AG08396 (cell line): ENCODE results near the gene AADACL3.
"Not testable (repeated sequence)": the region's sequence is repeated elsewhere in the genome, so short reads cannot be mapped to it uniquely, and the experiment has no call there.

Experiments used
- DNase-seq: peaks from one replicate; pipeline ENCODE4 v3.0.0; 2012; ENCODE audit warnings: low spot score, mixed read lengths

AADACL3 gene, protein sequence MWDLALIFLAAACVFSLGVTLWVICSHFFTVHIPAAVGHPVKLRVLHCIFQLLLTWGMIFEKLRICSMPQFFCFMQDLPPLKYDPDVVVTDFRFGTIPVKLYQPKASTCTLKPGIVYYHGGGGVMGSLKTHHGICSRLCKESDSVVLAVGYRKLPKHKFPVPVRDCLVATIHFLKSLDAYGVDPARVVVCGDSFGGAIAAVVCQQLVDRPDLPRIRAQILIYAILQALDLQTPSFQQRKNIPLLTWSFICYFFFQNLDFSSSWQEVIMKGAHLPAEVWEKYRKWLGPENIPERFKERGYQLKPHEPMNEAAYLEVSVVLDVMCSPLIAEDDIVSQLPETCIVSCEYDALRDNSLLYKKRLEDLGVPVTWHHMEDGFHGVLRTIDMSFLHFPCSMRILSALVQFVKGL

GRCh38 chr1:12715896-12716437 lies at the start of gene AADACL3:
AADACL3 (plus strand) TSS chr1:12716110; CDS start chr1:12716177, 67 bp downstream.
- DNase-seq = no peak

DNA sequence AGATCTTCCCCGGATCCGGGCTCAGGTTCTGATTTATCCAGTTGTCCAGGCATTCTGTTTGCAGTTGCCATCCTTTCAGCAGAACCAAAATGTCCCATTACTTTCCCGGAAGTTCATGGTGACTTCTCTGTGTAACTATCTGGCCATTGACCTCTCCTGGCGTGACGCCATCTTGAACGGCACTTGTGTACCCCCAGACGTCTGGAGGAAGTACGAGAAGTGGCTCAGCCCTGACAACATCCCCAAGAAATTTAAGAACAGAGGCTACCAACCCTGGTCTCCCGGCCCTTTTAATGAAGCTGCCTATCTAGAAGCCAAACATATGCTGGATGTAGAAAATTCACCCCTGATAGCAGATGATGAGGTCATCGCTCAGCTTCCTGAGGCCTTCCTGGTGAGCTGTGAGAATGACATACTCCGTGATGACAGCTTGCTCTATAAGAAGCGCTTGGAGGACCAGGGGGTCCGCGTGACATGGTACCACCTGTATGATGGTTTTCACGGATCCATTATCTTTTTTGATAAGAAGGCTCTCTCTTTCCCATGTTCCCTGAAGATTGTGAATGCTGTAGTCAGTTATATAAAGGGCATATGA lies 49.7 kb upstream of the AADACL3 start:
- no peak for DNase-seq

DNA sequence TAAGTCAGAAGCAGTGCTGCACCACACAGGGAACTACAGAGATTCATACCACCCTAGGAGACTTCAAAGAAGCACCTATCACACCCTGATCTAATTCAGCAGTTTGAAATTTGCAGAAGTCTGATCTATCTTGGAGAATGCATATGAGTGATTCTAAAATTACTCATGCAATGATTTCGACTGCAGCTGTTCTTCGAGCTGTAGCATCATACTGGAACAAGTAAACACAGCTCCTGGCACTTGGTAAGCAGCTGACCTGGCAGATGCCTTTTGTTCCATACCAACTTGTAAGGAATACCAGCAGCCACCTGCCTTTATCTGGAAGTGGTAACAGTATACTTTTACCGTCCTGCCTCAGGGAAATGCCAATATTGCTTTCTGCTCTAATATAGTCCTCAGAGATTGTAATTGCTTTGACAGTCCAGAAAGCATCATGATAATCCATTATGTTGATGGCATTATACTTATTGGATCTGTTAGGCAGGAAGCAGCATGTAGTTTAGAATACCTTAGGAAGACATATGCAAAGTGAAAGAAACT lies 46.3 kb upstream of the AADACL3 start:
- DNase-seq = no peak

GRCh38 chr1:12674358-12674757 lies 41.6 kb upstream of the AADACL3 start:
- DNase-seq = no peak

GRCh38 chr1:12676122-12676521 lies 39.8 kb upstream of the AADACL3 start:
- not testable (repeated sequence) for DNase-seq

GRCh38 chr1:12677565-12677964 lies 38.3 kb upstream of the AADACL3 start:
- DNase-seq = no peak

GRCh38 chr1:12678350-12678749 lies 37.6 kb upstream of the AADACL3 start:
- no peak for DNase-seq

DNA sequence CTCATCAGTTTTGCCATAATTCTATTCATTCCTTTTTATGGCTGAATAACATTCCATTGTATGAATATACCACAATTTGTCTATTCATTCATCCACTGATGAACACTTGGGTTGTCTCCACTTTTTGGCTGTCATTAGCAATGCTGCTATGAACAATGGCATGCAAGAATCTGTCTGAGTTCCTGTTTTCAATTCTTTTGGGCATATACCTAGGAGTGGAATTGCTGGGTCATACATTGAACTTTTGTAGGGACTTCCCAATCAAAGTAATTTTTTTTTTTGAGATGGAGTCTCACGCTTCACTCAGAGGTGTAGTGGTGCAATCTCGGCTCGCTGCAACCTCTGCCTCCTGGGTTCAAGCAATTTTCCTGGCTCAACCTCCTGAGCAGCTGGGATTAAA lies 37.1 kb upstream of the AADACL3 start:
- no peak for DNase-seq

DNA sequence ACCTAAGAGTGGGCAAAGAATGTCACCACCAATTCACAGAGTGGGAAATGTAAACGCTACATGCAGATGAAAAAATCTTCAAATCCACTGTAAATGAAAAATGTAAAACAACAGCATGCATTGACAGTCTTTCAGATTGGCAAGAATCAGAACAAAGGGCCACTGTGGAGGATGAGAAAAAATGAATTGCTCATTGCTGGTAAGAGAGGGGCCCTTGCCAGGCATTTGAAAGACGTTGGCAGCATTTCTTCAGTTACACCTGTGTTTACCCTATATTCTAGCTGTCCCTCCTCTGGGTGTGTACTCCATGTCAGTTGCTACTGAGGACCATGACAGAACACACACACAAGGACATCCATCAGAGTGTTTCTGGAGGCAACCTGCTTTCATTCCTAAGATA lies 25.8 kb upstream of the AADACL3 start:
- DNase-seq = no peak

GRCh38 chr1:12692967-12693782 lies 22.7 kb upstream of the AADACL3 start:
- no peak for DNase-seq

DNA sequence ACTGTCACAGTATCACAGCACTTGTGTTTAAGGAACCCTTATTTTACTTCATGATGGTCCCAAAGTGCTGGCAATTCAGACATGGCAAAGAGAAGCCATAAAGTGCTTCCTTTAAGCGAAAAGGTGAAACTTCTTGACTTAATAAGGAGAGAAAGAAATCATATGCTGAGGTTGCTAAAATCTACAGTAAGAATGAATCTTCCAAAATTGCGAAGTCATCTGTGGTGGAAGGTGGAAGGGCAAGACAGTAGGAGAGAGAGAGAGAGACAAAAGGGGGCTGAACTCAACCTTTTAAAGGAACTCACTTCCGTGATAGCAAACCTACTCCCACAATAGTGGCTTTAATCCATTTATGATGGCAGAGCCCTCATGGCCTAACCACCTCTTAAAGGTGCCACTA lies 19.3 kb upstream of the AADACL3 start:
- no peak for DNase-seq

- DNase-seq = no peak
Observed at GRCh38 chr1:12697397-12697796, 18.5 kb upstream of the AADACL3 start.

GRCh38 chr1:12703821-12704451 lies 12.0 kb upstream of the AADACL3 start:
- DNase-seq = no peak

GRCh38 chr1:12706061-12706460 lies 9.8 kb upstream of the AADACL3 start:
- no peak for DNase-seq

DNA sequence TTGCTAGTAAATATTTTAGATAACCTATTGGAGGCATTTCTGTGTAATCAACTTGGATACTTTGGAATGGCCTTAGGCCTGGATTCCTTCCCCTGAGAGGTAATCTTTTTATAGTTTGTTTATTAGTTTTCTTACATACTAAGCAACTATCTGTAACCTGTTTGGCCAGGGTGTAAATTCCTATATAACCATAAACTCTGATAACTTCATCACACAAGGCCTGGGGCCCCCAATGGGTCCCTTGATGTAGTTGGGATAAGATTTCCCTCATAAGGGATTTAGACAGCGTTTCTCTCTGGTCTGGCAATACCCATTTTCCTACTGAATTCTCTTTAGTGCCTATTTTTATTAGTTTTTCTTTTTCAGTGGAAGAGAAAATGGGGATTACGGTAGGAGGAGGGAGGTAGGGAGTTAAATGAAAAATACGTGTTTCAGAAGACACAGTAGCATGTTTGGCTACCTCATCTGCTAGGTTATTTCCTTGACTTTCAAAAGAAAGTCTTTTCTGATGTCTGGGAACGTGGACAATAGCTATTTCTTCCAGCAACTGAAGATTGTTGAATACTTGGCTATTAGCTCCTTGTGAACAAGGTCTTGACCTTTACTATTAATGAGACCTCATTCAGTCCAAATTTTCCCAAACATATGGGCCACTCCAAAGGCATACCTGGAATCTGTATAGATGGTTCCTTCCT lies 7.4 kb upstream of the AADACL3 start:
- no peak for DNase-seq

GRCh38 chr1:12709091-12709491 lies 6.8 kb upstream of the AADACL3 start:
- DNase-seq = no peak

- no peak for DNase-seq
Observed at GRCh38 chr1:12709696-12710095, 6.2 kb upstream of the AADACL3 start.

GRCh38 chr1:12711536-12711935 lies 4.4 kb upstream of the AADACL3 start:
- DNase-seq = no peak

GRCh38 chr1:12712076-12712475 lies 3.8 kb upstream of the AADACL3 start:
- no peak for DNase-seq

- DNase-seq = no peak
Observed at GRCh38 chr1:12712929-12713328, 3.0 kb upstream of the AADACL3 start.

GRCh38 chr1:12713651-12714050 lies 2.3 kb upstream of the AADACL3 start:
- not testable (repeated sequence) for DNase-seq
